EH (cell line): Measurements from ENCODE around the gene OSCP1.

Experiments
- DNase-seq: peaks from one replicate; pipeline ENCODE4 v3.0.0-alpha.2; 2015; ENCODE audit warnings: low read depth

Gene OSCP1

GRCh38 chr1:36402504-36402890 lies 47.8 kb downstream of the OSCP1 start:
- DNase-seq: no peak

- DNase-seq: no peak
These were observed 48.4 kb downstream of the OSCP1 start for GRCh38 chr1:36401602-36402503.

- DNase-seq: peak; percentile 18
These were observed 49.2 kb downstream of the OSCP1 start for GRCh38 chr1:36400825-36401601.

- no peak for DNase-seq
These were observed 49.8 kb downstream of the OSCP1 start for GRCh38 chr1:36400514-36400824.

- DNase-seq: no peak
These were observed 51.8 kb downstream of the OSCP1 start for GRCh38 chr1:36398370-36398977.

- peak; percentile 95 for DNase-seq
These were observed 52.6 kb downstream of the OSCP1 start, which contains the start of gene LSM10 for GRCh38 chr1:36397378-36398230. Gene LSM10, minus strand, starts transcription at chr1:36397908. Its CDS starts 3,779 bp downstream, at chr1:36394129.

GRCh38 chr1:36397083-36397377 lies 53.2 kb downstream of the OSCP1 start:
- no peak for DNase-seq

GRCh38 chr1:36396359-36396758 lies 53.9 kb downstream of the OSCP1 start:
- DNase-seq: no peak

GRCh38 chr1:36393686-36394085 lies 56.6 kb downstream of the OSCP1 start:
- no peak for DNase-seq

GRCh38 chr1:36392836-36393235 lies 57.4 kb downstream of the OSCP1 start:
- no peak for DNase-seq

GRCh38 chr1:36391271-36391670 lies 59.0 kb downstream of the OSCP1 start:
- DNase-seq: no peak

GRCh38 chr1:36390411-36390810 lies 59.8 kb downstream of the OSCP1 start:
- DNase-seq: no peak

- no peak for DNase-seq
These were observed 60.3 kb downstream of the OSCP1 start for GRCh38 chr1:36389999-36390398.

GRCh38 chr1:36389261-36389660 lies 61.0 kb downstream of the OSCP1 start:
- no peak for DNase-seq

GRCh38 chr1:36387141-36387949 lies 62.9 kb downstream of the OSCP1 start:
- peak; percentile 91 for DNase-seq

GRCh38 chr1:36386265-36387140 lies 63.7 kb downstream of the OSCP1 start:
- DNase-seq: peak; percentile 100

- DNase-seq: peak; percentile 100
These were observed 64.6 kb downstream of the OSCP1 start, which contains the start of gene STK40 for GRCh38 chr1:36385410-36386264. Gene STK40, minus strand, starts transcription at chr1:36385924. Its CDS starts 24,592 bp downstream, at chr1:36361332.

GRCh38 chr1:36384542-36385409 lies 65.5 kb downstream of the OSCP1 start:
- DNase-seq: peak; percentile 29
